ENCODE measurements around the gene NPC1L1. TPM values are rescaled to one million over a fixed set of nuclear protein-coding genes. Genes with fewer than 3 reads are reported as not detected.

NPC1L1 gene
- total RNA-seq, 1 experiment from 2014 or later: 6.5 TPM

DNA sequence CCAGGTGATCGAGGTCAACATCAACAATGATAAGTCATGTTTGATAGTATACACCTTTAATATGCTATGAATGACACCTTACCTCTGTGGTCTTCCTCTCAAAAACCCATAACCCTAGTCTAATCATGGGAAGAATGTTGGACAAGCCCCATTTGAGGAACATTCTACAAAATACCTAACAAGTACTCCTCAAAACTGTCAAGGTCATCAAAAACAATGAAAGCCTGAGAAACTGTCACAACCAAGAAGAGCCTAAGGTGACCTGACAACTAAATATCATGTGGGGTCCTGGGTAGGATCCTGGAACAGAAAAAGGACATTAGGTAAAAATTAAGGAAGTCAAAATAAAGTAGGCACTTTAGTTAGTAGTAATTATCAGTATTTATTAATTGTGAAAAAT is 44.7 kb downstream of the NPC1L1 start:
- TF ChIP-seq, protein P1, sequence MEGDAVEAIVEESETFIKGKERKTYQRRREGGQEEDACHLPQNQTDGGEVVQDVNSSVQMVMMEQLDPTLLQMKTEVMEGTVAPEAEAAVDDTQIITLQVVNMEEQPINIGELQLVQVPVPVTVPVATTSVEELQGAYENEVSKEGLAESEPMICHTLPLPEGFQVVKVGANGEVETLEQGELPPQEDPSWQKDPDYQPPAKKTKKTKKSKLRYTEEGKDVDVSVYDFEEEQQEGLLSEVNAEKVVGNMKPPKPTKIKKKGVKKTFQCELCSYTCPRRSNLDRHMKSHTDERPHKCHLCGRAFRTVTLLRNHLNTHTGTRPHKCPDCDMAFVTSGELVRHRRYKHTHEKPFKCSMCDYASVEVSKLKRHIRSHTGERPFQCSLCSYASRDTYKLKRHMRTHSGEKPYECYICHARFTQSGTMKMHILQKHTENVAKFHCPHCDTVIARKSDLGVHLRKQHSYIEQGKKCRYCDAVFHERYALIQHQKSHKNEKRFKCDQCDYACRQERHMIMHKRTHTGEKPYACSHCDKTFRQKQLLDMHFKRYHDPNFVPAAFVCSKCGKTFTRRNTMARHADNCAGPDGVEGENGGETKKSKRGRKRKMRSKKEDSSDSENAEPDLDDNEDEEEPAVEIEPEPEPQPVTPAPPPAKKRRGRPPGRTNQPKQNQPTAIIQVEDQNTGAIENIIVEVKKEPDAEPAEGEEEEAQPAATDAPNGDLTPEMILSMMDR (IDR thresholded peaks at IDR 0.05; ENCODE audit: insufficient read depth in 1 of 2, low read depth in 1 of 2, low read length in 1 of 2, severe bottlenecking in 1 of 2, unreplicated experiment in 1 of 2): no peak
- no TSS peak for BruUV-seq (replicated peaks)
- no peaks in the 10 kb centered on the region for H3K4me1 ChIP-seq
- DNase-seq: no peak
- no peaks in the 10 kb centered on the region for H3K36me3 Mint-ChIP-seq (ENCODE audit: insufficient read depth, unreplicated experiment)
- no peaks in the 10 kb centered on the region for H3K27me3 Mint-ChIP-seq (ENCODE audit: insufficient read depth, unreplicated experiment)
- no peaks in the 10 kb centered on the region for H3K9me3 ChIP-seq
- no peak overlapping the region for H3K4me3 Mint-ChIP-seq (ENCODE audit: unreplicated experiment)
- no peaks in the 10 kb centered on the region for H3K27me3 ChIP-seq (replicated peaks; ENCODE audit: control insufficient read depth, insufficient read depth, low read length)
- CTCF ChIA-PET: no interaction called here
- no peaks in the 10 kb centered on the region for H3K36me3 ChIP-seq (ENCODE audit: control insufficient read depth, insufficient read depth, low read length)
- no peak overlapping the region for H3K27ac Mint-ChIP-seq (ENCODE audit: unreplicated experiment)
- intact Hi-C loops (cut with micrococcal nuclease; ENCODE audit: unreplicated experiment): no loop called here
- POLR2A ChIA-PET: no interaction called here
- no peaks in the 10 kb centered on the region for H3K4me1 Mint-ChIP-seq (ENCODE audit: low read depth, unreplicated experiment)
- no peak overlapping the region for H3K4me3 ChIP-seq (ENCODE audit: low read depth, low read length)
- H3K9me3 Mint-ChIP-seq (ENCODE audit: unreplicated experiment): no peaks in the 10 kb centered on the region

DNA sequence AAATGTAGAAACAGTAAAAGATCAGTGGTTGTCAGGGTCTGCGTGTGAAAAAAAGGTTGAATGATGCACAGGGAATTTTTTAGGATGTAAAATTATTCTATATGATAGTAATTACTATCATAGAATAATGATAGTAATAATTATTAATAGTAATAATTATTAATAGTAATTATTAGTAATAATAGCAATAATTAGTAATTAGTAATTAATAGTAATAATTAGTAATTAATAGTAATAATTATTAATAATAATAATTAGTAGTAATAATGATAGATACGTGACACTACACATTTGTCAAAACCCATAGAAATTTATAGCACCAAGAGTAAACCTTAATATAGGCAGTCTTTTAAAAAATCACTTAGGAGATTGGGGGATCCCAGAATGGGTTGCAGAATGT is 46.2 kb downstream of the NPC1L1 start:
- Histone ChIP-seq H3K36me3 (ENCODE audit: control insufficient read depth, insufficient read depth, low read length) (no peaks in the 10 kb centered on the region), H3K27me3 (replicated peaks; ENCODE audit: control insufficient read depth, insufficient read depth, low read length) (no peaks in the 10 kb centered on the region), H3K4me3 (ENCODE audit: low read depth, low read length) (no peak overlapping the region), H3K4me1 (no peaks in the 10 kb centered on the region), H3K9me3 (no peaks in the 10 kb centered on the region)
- intact Hi-C loops (cut with micrococcal nuclease; ENCODE audit: unreplicated experiment): no loop called here
- ChIA-PET POLR2A (no interaction called here), CTCF (no interaction called here)
- H3K27ac Mint-ChIP-seq (ENCODE audit: unreplicated experiment): no peak overlapping the region
- H3K27me3 Mint-ChIP-seq (ENCODE audit: insufficient read depth, unreplicated experiment): no peaks in the 10 kb centered on the region
- DNase-seq: no peak
- H3K4me3 Mint-ChIP-seq (ENCODE audit: unreplicated experiment): no peak overlapping the region
- no peaks in the 10 kb centered on the region for H3K9me3 Mint-ChIP-seq (ENCODE audit: unreplicated experiment)
- BruUV-seq (replicated peaks): no TSS peak
- TF ChIP-seq, protein P1 (IDR thresholded peaks at IDR 0.05; ENCODE audit: insufficient read depth in 1 of 2, low read depth in 1 of 2, low read length in 1 of 2, severe bottlenecking in 1 of 2, unreplicated experiment in 1 of 2): no peak
- peaks cover 6% of the 10 kb centered on the region for H3K36me3 Mint-ChIP-seq (ENCODE audit: insufficient read depth, unreplicated experiment)
- peaks cover under 1% of the 10 kb centered on the region for H3K4me1 Mint-ChIP-seq (ENCODE audit: low read depth, unreplicated experiment)

DNA sequence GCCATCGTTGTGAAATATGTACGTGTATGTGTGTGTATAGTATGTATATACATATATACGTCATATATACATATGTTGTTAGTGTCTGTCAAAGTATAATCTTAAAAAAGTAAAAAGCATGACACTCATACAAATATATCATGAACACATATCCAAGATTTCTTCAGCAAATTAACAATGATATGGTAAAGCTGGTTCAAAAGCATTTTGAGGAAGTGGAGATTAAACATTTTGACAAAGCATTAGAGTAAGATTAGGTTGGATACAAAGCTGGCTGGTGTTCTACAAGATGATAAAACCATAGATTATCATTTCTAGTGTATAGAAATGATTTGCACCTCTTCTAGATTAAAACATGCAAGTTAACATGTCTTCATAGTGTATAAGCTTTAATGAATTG is 49.9 kb downstream of the NPC1L1 start:
- Histone ChIP-seq H3K36me3 (ENCODE audit: control insufficient read depth, insufficient read depth, low read length) (no peaks in the 10 kb centered on the region), H3K4me3 (ENCODE audit: low read depth, low read length) (peak overlapping the region; percentile 81), H3K4me1 (peaks cover 10% of the 10 kb centered on the region; the same call in 1 of the 2 replicates), H3K27me3 (replicated peaks; ENCODE audit: control insufficient read depth, insufficient read depth, low read length) (no peaks in the 10 kb centered on the region), H3K9me3 (no peaks in the 10 kb centered on the region)
- H3K4me3 Mint-ChIP-seq (ENCODE audit: unreplicated experiment): peak overlapping the region; percentile 80
- H3K27me3 Mint-ChIP-seq (ENCODE audit: insufficient read depth, unreplicated experiment): no peaks in the 10 kb centered on the region
- H3K9me3 Mint-ChIP-seq (ENCODE audit: unreplicated experiment): no peaks in the 10 kb centered on the region
- ChIA-PET POLR2A (interaction anchor here (1.4 to 2.0 kb wide), 2 partner anchors 18 to 82 kb away, joined by 4 to 7 read pairs; partner anchors contain the start of gene DDX56), CTCF (interaction anchor here (1.9 to 2.5 kb wide), 2 partner anchors 43 to 74 kb away, joined by 6 to 10 read pairs; no protein-coding TSS in a partner anchor)
- TF ChIP-seq, protein P1 (IDR thresholded peaks at IDR 0.05; ENCODE audit: insufficient read depth in 1 of 2, low read depth in 1 of 2, low read length in 1 of 2, severe bottlenecking in 1 of 2, unreplicated experiment in 1 of 2): no peak
- H3K27ac Mint-ChIP-seq (ENCODE audit: unreplicated experiment): peak overlapping the region; percentile 90
- peaks cover 7% of the 10 kb centered on the region for H3K36me3 Mint-ChIP-seq (ENCODE audit: insufficient read depth, unreplicated experiment)
- TSS peak; percentile 97 for BruUV-seq (replicated peaks)
- no peak for DNase-seq
- intact Hi-C loops (cut with micrococcal nuclease; ENCODE audit: unreplicated experiment): loop anchor here (2.0 kb wide), 1 partner anchor 50 kb away; the partner anchor contains the start of gene NPC1L1
- H3K4me1 Mint-ChIP-seq (ENCODE audit: low read depth, unreplicated experiment): peaks cover 18% of the 10 kb centered on the region

Data from Caco-2 (cell line).